Prostate gland (tissue), 2 donors: ENCODE data around the gene MTMR4. TPM values are rescaled to one million over a fixed set of nuclear protein-coding genes. Genes with fewer than 3 reads are reported as not detected.

Source experiments
- DNase-seq: peaks from one replicate; pipeline ENCODE4 v3.0.0-alpha.2; 2019; ENCODE audit warnings: low spot score
- H3K27ac ChIP-seq, 2 donors: fragments of 200-600 bp; sonication (generic); 2 replicates each; pipeline ENCODE4 v1.5.1; 2017 to 2019
- H3K27me3 ChIP-seq: fragments of 200-600 bp; sonication (generic); replicated peaks from 2 replicates; pipeline ENCODE4 v1.5.1; 2019; ENCODE audit not compliant: insufficient read depth
- H3K36me3 ChIP-seq, 2 donors: fragments of 200-600 bp; sonication (generic); 1 replicate in 1 of 2; 2 replicates in 1 of 2; pipeline versions ENCODE4 v1.5.1 to v1.8.1; 2017 to 2019
- H3K4me1 ChIP-seq: fragments of 200-600 bp; sonication (generic); replicated peaks from 2 replicates; pipeline ENCODE4 v1.5.1; 2019
- H3K4me3 ChIP-seq, 2 donors: fragments of 200-600 bp; sonication (generic); 2 replicates each; pipeline ENCODE4 v1.5.1; 2017 to 2019
- H3K9me3 ChIP-seq: fragments of 200-600 bp; sonication (generic); 2 replicates; pipeline ENCODE4 v1.5.1; 2017
- CTCF ChIP-seq, 4 experiments: fragments of 200-600 bp in 2 of 4; fragments of 450-650 bp in 2 of 4; sonication (generic) in 2 of 4; IDR thresholded peaks; 1 replicate in 3 of 4; 2 replicates in 1 of 4; pipeline ENCODE4 v1.5.1; 2016 to 2019; ENCODE audit warnings: antibody characterized with exemption in 4 of 4, mild to moderate bottlenecking in 2 of 4, moderate library complexity in 2 of 4
- POLR2A ChIP-seq: fragments of 450-650 bp; IDR thresholded peaks from one replicate; pipeline ENCODE4 v1.6.1; 2016; ENCODE audit warnings: antibody characterized with exemption, mild to moderate bottlenecking
- POLR2AphosphoS5 ChIP-seq: sonication (generic); formaldehyde crosslinking; IDR thresholded peaks from one replicate; pipeline ENCODE4 v1.6.1; 2017; ENCODE audit warnings: antibody characterized with exemption
- WGBS: methylation state at CpG from one replicate; pipeline ENCODE4 v1.1.5; 2018; 5-methylcytosine and 5-hydroxymethylcytosine counted together
- intact Hi-C: fragments of 100-400 bp; cut with DNase I; formaldehyde crosslinking; loops from one replicate; pipeline ENCODE4 v1.14.2; 2022
- total RNA-seq, 2 donors: library from RNA; depleted of rRNA; stranded (reverse); fragments of >200 nt; gene quantifications; one replicate each; pipeline ENCODE4 v1.1.0, GENCODE V29; 2016

The MTMR4 gene
- total RNA-seq, 2 donors from 2014 or later: 50.7 to 179 TPM

GRCh38 chr17:58541249-58541648 lies 26.8 kb upstream of the MTMR4 start:
- 90% methylated on average over 2 of the region's 2 CpGs for WGBS

GRCh38 chr17:58539698-58540097 lies 25.3 kb upstream of the MTMR4 start:
- no peak overlapping the region for H3K4me3 ChIP-seq
- H3K27ac ChIP-seq: no peak overlapping the region
- H3K36me3 ChIP-seq: no peaks in the 10 kb centered on the region
- DNase-seq: no peak
- H3K9me3 ChIP-seq: no peaks in the 10 kb centered on the region
- TF ChIP-seq CTCF (IDR thresholded peaks at IDR 0.05) (no peak), POLR2AphosphoS5 (no peak), POLR2A (no peak)
- no peaks in the 10 kb centered on the region for H3K27me3 ChIP-seq
- H3K4me1 ChIP-seq: no peaks in the 10 kb centered on the region
- intact Hi-C loops: loop anchor here (10.0 kb wide), 1 partner anchor 45 kb away; no protein-coding TSS in a partner anchor

More at GRCh38 chr17:58541249-58541648, 26.8 kb upstream of the MTMR4 start:
- Histone ChIP-seq H3K36me3 (no peaks in the 10 kb centered on the region), H3K27me3 (no peaks in the 10 kb centered on the region), H3K4me1 (no peaks in the 10 kb centered on the region), H3K4me3 (no peak overlapping the region), H3K27ac (no peak overlapping the region), H3K9me3 (no peaks in the 10 kb centered on the region)
- TF ChIP-seq POLR2AphosphoS5 (no peak), POLR2A (no peak), CTCF (IDR thresholded peaks at IDR 0.05) (no peak)
- intact Hi-C loops: no loop called here
- no peak for DNase-seq

- WGBS: 78% methylated on average over 6 of the region's 6 CpGs
- no peak for TF ChIP-seq CTCF (IDR thresholded peaks at IDR 0.05)
- no peak for TF ChIP-seq POLR2AphosphoS5
- TF ChIP-seq POLR2A: no peak
- no peak overlapping the region for H3K27ac ChIP-seq
- no peaks in the 10 kb centered on the region for H3K27me3 ChIP-seq
- no peaks in the 10 kb centered on the region for H3K36me3 ChIP-seq
- no peaks in the 10 kb centered on the region for H3K9me3 ChIP-seq
- no peak for DNase-seq
- H3K4me3 ChIP-seq: no peak overlapping the region
- no peaks in the 10 kb centered on the region for H3K4me1 ChIP-seq
- intact Hi-C loops: loop anchor here (10.0 kb wide), 1 partner anchor 46 kb away; no protein-coding TSS in a partner anchor
These were observed 24.5 kb upstream of the MTMR4 start for GRCh38 chr17:58538811-58539409.

GRCh38 chr17:58537266-58537665 lies 22.8 kb upstream of the MTMR4 start:
- no peaks in the 10 kb centered on the region for H3K9me3 ChIP-seq
- DNase-seq: no peak
- no peaks in the 10 kb centered on the region for H3K27me3 ChIP-seq
- WGBS: 74% methylated on average over 4 of the region's 4 CpGs
- no peak for TF ChIP-seq CTCF (IDR thresholded peaks at IDR 0.05)
- no peak for TF ChIP-seq POLR2A
- no peak for TF ChIP-seq POLR2AphosphoS5
- no peaks in the 10 kb centered on the region for H3K36me3 ChIP-seq
- H3K27ac ChIP-seq: no peak overlapping the region
- H3K4me3 ChIP-seq: no peak overlapping the region
- intact Hi-C loops: loop anchor here (10.0 kb wide), 1 partner anchor 48 kb away; no protein-coding TSS in a partner anchor
- no peaks in the 10 kb centered on the region for H3K4me1 ChIP-seq

GRCh38 chr17:58536542-58536941 lies 22.1 kb upstream of the MTMR4 start:
- TF ChIP-seq POLR2A (no peak), CTCF (IDR thresholded peaks at IDR 0.05) (no peak), POLR2AphosphoS5 (no peak)
- Histone ChIP-seq H3K4me3 (no peak overlapping the region), H3K9me3 (no peaks in the 10 kb centered on the region), H3K27ac (no peak overlapping the region), H3K36me3 (no peaks in the 10 kb centered on the region), H3K4me1 (no peaks in the 10 kb centered on the region), H3K27me3 (no peaks in the 10 kb centered on the region)
- intact Hi-C loops: loop anchor here (10.0 kb wide), 1 partner anchor 48 kb away; no protein-coding TSS in a partner anchor
- 70% methylated on average over 3 of the region's 3 CpGs for WGBS
- DNase-seq: no peak
